GM18517 (cell line): ENCODE data around the gene LYPD1.

Experiments
- ATAC-seq: cut with Tn5 transposase; IDR thresholded peaks from one replicate; pipeline ENCODE4 v1.9.1; 2021; ENCODE audit warnings: mild to moderate bottlenecking, moderate library complexity; ENCODE audit not compliant: unreplicated experiment

LYPD1 gene

DNA sequence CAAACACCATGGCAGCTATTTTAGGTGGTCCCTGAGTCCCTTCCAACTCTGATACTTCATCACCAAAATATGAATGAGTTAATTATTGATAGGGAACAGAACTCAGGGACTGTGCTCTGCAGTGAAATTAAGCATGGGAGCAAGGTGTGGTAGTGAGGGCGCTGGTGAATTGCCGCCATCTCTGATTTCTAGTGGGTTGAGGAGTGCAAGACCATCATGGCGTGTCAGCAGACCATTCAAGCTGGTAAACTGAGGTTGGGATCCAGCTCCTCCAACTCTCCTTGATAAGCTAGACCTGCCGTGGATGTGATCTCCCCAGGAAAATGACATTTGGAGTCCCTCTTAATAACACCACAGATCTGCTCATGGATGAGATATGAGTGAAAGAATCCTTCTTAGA, 70.4 kb downstream of the LYPD1 start:
- ATAC-seq = no peak

DNA sequence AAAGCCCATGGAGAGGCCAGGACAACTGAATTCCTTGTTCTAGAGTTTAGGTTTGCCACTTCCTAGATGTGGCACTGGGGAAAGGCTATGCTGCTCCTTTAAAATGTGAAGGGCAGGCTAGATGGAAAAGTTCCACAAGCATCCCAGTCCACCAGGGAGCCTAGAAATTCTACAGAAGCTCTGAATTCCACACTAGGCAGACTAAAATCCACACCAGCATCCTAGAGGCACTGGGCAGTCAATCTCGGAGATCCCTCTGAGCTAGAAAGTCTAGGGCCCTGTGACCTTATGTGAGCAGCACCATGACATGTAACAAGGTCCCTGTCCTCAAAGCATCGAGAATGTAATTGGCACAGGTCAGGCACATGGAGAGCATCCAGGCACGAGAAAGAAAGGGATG, 71.5 kb downstream of the LYPD1 start:
- no peak for ATAC-seq

GRCh38 chr2:132597831-132598230, 72.2 kb downstream of the LYPD1 start:
- no peak for ATAC-seq

DNA sequence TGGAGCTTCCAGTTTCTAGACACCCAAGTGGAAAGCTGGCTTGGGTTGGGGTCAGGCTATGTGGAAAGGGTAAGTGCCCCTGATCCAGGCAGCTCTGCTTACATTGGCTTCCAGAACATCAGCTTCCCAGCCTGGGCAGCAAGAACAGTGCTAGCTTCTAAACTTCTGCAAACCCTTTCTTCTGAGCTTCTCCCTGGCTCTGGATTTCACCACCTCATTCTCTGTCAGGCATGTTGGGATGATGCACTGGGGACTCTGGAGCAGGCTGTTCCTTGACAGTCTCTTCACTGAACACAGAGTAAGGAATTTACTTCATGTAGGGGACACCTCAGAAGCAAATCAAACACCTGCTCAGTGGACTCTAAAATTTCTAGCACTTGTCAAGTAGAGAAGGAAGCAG, 72.8 kb downstream of the LYPD1 start:
- ATAC-seq = no peak

- no peak for ATAC-seq
Measured at GRCh38 chr2:132595693-132596092, 74.3 kb downstream of the LYPD1 start.

DNA sequence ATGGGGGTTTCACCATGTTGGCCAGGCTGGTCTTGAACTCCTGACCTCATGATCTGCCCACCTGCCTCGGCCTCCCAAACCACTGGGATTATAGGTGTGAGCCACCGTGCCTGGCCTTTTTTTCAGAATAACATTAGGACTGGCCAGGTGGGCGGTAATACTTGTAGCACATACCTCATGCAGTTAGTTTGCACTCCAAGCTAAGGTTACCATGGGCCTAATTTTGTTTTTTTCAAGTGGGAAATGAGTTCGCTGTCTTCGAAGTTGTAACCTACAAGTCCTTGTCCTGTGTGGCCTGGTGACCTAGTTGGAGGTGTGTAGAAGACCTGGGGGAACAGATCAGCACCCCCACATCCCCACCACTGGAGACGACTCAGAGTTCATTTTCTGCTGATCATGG, 74.8 kb downstream of the LYPD1 start:
- no peak for ATAC-seq
